ENCODE results near the gene EXOSC7. TPM values are rescaled to one million over a fixed set of nuclear protein-coding genes. Genes with fewer than 3 reads are reported as not detected.

Gene EXOSC7
- polyA plus RNA-seq, 1 of the 3 experiments (the other 2 are of a cell fraction) = 83.5 TPM

DNA sequence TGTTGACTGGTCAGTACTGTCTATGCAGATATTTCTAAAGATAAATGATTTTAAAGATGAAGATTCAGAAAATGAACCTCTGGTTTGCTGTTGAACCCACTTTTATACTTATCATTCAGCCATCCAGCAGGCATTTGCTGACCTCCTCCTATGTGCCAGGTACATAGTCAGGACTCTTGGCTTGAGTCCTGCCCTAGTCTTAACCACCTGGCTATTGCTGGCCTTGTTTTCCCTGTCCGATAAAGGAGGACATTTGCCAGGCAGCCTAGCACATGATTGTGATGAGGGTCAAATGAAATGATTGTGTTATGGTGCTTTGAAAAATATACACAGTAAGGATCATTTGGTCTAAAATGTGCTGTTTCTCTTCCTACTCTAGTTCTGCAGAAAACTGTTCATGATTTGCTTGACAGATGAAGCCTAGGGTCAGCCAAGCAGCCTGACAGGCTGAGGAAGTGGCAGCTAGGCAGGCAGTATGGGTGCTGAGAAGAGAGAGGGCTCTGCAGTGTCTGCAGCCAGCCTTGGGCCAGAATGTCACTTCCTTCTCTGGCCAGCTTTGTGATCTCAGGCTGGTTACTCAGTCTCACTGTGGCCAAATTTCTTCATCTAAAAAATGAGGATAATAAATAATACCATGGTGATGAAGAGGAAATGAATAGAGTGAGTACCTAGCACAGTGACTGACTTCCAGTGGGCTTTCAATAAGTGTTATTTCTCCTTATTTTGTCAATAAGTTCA is 13.8 kb downstream of the EXOSC7 start:
- Histone ChIP-seq H3K36me3 (replicated peaks in 1 of 2; ENCODE audit: control insufficient read depth in 1 of 2, insufficient read depth in 2 of 2, low read length in 1 of 2) (peaks cover 4 to 32% of the 10 kb centered on the region in 2 experiments), H3K27ac (ENCODE audit: low read depth in 2 of 2, low read length in 1 of 2) (no peak overlapping the region), H3K4me3 (ENCODE audit: low read depth in 2 of 2, low read length in 1 of 2) (no peak overlapping the region), H3K4me1 (ENCODE audit: control insufficient read depth in 1 of 2, insufficient read depth in 2 of 2, low read depth in 1 of 2, low read length in 1 of 2) (peaks cover 9 to 22% of the 10 kb centered on the region in 2 experiments; a peak in 2 of 4 replicates), H3K9ac (no peak overlapping the region), H3F3A (replicated peaks; ENCODE audit: insufficient read depth) (no peaks in the 10 kb centered on the region), H3K4me2 (no peak overlapping the region), H3K27me3 (ENCODE audit: insufficient read depth) (no peaks in the 10 kb centered on the region), H3K79me2 (ENCODE audit: insufficient read depth) (peaks cover 23% of the 10 kb centered on the region), H4K20me1 (ENCODE audit: insufficient read depth) (0 out of 2 replicates have a peak, but pooled peaks cover 5% of the 10 kb centered on the region), H2AFZ (ENCODE audit: low read depth) (no peak overlapping the region), H3K9me2 (no peaks in the 10 kb centered on the region), H3K9me3 (no peaks in the 10 kb centered on the region)
- ChIA-PET POLR2A (no interaction called here), CTCF (interaction anchor here (1.5 kb wide), 1 partner anchor 13 kb away, joined by 6 read pairs; the partner anchor contains the start of genes EXOSC7 and ZDHHC3)
- 100% methylated on average over 1 of the region's 1 CpG for WGBS (ENCODE audit: low lambda C conversion rate)
- no peak for DNase-seq
- no peak for TF ChIP-seq USF2 (IDR thresholded peaks at IDR 0.05; ENCODE audit: borderline replicate concordance, low read depth, low read length)
- TF ChIP-seq RXRA (IDR thresholded peaks at IDR 0.05; ENCODE audit: borderline replicate concordance, low read depth) = no peak
- TF ChIP-seq NFIC (IDR thresholded peaks at IDR 0.05; ENCODE audit: borderline replicate concordance) = no peak
- no peak for TF ChIP-seq PBX3 (IDR thresholded peaks at IDR 0.05)
- TF ChIP-seq ELF1 (IDR thresholded peaks at IDR 0.05) = no peak
- no peak for TF ChIP-seq RFX5 (IDR thresholded peaks at IDR 0.05; ENCODE audit: low read length)
- TF ChIP-seq TCF12 (IDR thresholded peaks at IDR 0.05) = no peak
- no peak for TF ChIP-seq POLR2AphosphoS5 (IDR thresholded peaks at IDR 0.05; ENCODE audit: low read depth, low read length)
- TF ChIP-seq, protein P1, sequence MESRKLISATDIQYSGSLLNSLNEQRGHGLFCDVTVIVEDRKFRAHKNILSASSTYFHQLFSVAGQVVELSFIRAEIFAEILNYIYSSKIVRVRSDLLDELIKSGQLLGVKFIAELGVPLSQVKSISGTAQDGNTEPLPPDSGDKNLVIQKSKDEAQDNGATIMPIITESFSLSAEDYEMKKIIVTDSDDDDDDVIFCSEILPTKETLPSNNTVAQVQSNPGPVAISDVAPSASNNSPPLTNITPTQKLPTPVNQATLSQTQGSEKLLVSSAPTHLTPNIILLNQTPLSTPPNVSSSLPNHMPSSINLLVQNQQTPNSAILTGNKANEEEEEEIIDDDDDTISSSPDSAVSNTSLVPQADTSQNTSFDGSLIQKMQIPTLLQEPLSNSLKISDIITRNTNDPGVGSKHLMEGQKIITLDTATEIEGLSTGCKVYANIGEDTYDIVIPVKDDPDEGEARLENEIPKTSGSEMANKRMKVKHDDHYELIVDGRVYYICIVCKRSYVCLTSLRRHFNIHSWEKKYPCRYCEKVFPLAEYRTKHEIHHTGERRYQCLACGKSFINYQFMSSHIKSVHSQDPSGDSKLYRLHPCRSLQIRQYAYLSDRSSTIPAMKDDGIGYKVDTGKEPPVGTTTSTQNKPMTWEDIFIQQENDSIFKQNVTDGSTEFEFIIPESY (IDR thresholded peaks at IDR 0.05; ENCODE audit: borderline replicate concordance, low read depth) = no peak
- TF ChIP-seq SIN3A (IDR thresholded peaks at IDR 0.05; ENCODE audit: borderline replicate concordance, low read depth, low read length) = no peak
- TF ChIP-seq GATA2 (CRISPR knock-in tag; IDR thresholded peaks at IDR 0.05) = no peak

- no peak overlapping the region for H2AFZ ChIP-seq (ENCODE audit: low read depth)
- H3K9me3 ChIP-seq = no peaks in the 10 kb centered on the region
- H3K27ac ChIP-seq (ENCODE audit: low read depth in 2 of 2, low read length in 1 of 2) = no peak overlapping the region
- no peaks in the 10 kb centered on the region for H3K27me3 ChIP-seq (ENCODE audit: insufficient read depth)
- H3K36me3 ChIP-seq (replicated peaks in 1 of 2; ENCODE audit: control insufficient read depth in 1 of 2, insufficient read depth in 2 of 2, low read length in 1 of 2) = peaks cover 4 to 32% of the 10 kb centered on the region in 2 experiments
- no peak overlapping the region for H3K9ac ChIP-seq
- no peak for DNase-seq
- POLR2A ChIA-PET = no interaction called here
- H3F3A ChIP-seq (replicated peaks; ENCODE audit: insufficient read depth) = no peaks in the 10 kb centered on the region
- H3K4me1 ChIP-seq (ENCODE audit: control insufficient read depth in 1 of 2, insufficient read depth in 2 of 2, low read depth in 1 of 2, low read length in 1 of 2) = peaks cover 23 to 31% of the 10 kb centered on the region in 2 experiments; a peak in 3 of 4 replicates
- no peaks in the 10 kb centered on the region for H3K9me2 ChIP-seq
- peaks cover 13% of the 10 kb centered on the region; the same call in 1 of the 2 replicates for H3K79me2 ChIP-seq (ENCODE audit: insufficient read depth)
- CTCF ChIA-PET = interaction anchor here (1.1 to 3.1 kb wide), 4 partner anchors 7 to 76 kb away, joined by 4 to 17 read pairs (median 6); no protein-coding TSS in a partner anchor
- H3K4me3 ChIP-seq (ENCODE audit: low read depth in 2 of 2, low read length in 1 of 2) = no peak overlapping the region
- no peak overlapping the region for H3K4me2 ChIP-seq
- WGBS (ENCODE audit: low lambda C conversion rate) = 100% methylated on average over 1 of the region's 1 CpG
- H4K20me1 ChIP-seq (ENCODE audit: insufficient read depth) = 0 out of 2 replicates have a peak, but pooled peaks cover 5% of the 10 kb centered on the region
- TF ChIP-seq, protein P2, sequence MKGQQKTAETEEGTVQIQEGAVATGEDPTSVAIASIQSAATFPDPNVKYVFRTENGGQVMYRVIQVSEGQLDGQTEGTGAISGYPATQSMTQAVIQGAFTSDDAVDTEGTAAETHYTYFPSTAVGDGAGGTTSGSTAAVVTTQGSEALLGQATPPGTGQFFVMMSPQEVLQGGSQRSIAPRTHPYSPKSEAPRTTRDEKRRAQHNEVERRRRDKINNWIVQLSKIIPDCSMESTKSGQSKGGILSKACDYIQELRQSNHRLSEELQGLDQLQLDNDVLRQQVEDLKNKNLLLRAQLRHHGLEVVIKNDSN (IDR thresholded peaks at IDR 0.05; ENCODE audit: borderline replicate concordance, low read depth) = no peak
- TF ChIP-seq NFIC (IDR thresholded peaks at IDR 0.05; ENCODE audit: borderline replicate concordance) = no peak
- TF ChIP-seq, protein P3, sequence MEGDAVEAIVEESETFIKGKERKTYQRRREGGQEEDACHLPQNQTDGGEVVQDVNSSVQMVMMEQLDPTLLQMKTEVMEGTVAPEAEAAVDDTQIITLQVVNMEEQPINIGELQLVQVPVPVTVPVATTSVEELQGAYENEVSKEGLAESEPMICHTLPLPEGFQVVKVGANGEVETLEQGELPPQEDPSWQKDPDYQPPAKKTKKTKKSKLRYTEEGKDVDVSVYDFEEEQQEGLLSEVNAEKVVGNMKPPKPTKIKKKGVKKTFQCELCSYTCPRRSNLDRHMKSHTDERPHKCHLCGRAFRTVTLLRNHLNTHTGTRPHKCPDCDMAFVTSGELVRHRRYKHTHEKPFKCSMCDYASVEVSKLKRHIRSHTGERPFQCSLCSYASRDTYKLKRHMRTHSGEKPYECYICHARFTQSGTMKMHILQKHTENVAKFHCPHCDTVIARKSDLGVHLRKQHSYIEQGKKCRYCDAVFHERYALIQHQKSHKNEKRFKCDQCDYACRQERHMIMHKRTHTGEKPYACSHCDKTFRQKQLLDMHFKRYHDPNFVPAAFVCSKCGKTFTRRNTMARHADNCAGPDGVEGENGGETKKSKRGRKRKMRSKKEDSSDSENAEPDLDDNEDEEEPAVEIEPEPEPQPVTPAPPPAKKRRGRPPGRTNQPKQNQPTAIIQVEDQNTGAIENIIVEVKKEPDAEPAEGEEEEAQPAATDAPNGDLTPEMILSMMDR (IDR thresholded peaks at IDR 0.05) = no peak
- no peak for TF ChIP-seq EP300 (IDR thresholded peaks at IDR 0.05; ENCODE audit: borderline replicate concordance in 1 of 2, low read depth in 1 of 2, low read length in 1 of 2)
- TF ChIP-seq FOXJ3 (CRISPR knock-in tag; IDR thresholded peaks at IDR 0.05) = no peak
Observed at GRCh38 chr3:44991326-44991725, 15.3 kb downstream of the EXOSC7 start.
